Hematopoietic multipotent progenitor cell treated with erythropoietin and hydrocortisone succinate and interleukin-3 and kit ligand, for 17 days (in vitro differentiated cells): ENCODE measurements around the gene EIF2B5.

Experiments
- DNase-seq: peaks from one replicate; pipeline ENCODE4 v3.0.0-alpha.2; 2015; ENCODE audit warnings: low spot score

Gene EIF2B5

GRCh38 chr3:184173374-184173722 lies 38.2 kb downstream of the EIF2B5 start:
- DNase-seq = no peak

GRCh38 chr3:184174284-184174645 lies 39.1 kb downstream of the EIF2B5 start:
- DNase-seq = no peak

GRCh38 chr3:184174646-184175492 lies 39.7 kb downstream of the EIF2B5 start, which contains the start of gene AP2M1:
Gene AP2M1, plus strand, starts transcription at chr3:184174855. Its CDS starts 2,139 bp downstream, at chr3:184176994.
- DNase-seq = peak; percentile 98

GRCh38 chr3:184175506-184175905 lies 40.3 kb downstream of the EIF2B5 start:
- peak; percentile 31 for DNase-seq

DNA sequence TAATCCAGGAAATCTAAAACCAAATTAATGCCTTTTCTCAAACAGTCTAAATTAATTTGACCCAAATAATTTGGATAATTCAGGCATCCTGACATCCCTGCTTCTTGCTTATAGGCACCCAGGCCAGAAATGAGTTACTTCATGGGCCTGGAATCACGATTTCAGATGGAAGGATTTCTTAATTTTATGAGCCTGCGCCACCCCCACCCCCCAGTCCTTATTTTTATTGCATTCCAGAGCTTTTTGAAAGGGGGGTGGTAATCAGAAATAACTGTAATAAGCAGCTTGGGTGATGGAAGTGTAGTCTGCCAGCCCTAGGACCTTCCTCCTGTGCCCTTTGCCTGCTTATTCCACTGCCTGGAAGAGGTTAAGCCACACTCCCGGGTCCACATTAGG lies 40.8 kb downstream of the EIF2B5 start:
- DNase-seq = no peak

- no peak for DNase-seq
Observed at GRCh38 chr3:184176377-184177330, 41.5 kb downstream of the EIF2B5 start.

DNA sequence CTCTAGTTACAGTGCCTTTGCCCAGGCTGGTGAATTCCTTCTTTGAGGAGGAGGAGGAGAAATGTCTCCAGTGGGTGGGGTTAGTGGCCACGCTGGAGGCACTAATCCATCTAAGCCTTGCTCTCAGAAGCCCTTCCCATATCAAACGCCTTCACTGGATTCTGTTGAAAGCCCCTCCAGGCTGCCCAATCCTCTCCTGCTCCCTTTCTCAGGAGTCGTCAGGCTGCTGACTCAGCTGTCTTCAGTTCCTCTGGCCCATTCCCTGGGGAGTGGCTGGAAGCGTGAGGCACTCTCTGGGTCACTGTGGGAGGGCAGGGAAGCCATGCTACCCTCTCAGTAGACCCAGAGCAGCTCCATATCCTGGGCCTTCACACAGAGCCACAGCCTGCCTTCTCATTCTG lies 42.2 kb downstream of the EIF2B5 start:
- no peak for DNase-seq

- no peak for DNase-seq
Observed at GRCh38 chr3:184177767-184178306, 42.7 kb downstream of the EIF2B5 start.

DNA sequence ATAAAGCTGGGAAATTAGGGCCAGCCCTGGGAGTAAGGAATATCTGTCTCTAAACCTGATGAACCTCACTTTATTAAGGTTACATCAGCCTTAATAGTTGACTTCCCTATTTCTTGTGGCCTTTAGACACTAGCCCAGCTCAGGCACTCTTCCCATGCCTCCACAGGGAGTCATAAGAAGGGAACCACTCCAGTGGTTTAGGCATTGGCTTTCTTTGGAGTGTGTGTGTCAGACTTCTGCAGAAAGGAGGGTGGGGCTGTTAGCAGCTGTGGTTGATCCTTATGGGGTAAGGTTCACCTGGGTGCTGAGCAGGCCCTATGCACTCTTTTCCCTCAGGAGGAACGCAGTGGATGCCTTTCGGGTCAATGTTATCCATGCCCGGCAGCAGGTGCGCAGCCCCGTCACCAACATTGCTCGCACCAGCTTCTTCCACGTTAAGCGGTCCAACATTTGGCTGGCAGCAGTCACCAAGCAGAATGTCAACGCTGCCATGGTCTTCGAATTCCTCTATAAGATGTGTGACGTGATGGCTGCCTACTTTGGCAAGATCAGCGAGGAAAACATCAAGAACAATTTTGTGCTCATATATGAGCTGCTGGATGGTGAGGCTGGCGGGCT lies 43.5 kb downstream of the EIF2B5 start:
- DNase-seq = no peak

- DNase-seq = no peak
Observed at GRCh38 chr3:184180165-184180564, 45.0 kb downstream of the EIF2B5 start.

DNA sequence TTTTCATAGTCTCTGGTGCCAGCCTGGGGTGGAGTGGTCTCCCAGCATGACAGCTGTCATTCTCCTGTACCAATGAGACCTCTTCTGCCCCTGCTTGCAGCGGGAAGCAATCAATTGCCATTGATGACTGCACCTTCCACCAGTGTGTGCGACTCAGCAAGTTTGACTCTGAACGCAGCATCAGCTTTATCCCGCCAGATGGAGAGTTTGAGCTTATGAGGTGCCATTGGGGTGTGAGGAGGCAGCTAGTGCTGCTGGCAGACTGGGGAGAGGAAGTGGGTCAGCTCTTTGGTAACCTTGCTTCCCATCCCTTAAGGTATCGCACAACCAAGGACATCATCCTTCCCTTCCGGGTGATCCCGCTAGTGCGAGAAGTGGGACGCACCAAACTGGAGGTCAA lies 46.4 kb downstream of the EIF2B5 start:
- no peak for DNase-seq

- DNase-seq = no peak
Observed at GRCh38 chr3:184183679-184184078, 48.5 kb downstream of the EIF2B5 start.

- peak; percentile 25 for DNase-seq
Observed at GRCh38 chr3:184184546-184185230, 49.5 kb downstream of the EIF2B5 start.

DNA sequence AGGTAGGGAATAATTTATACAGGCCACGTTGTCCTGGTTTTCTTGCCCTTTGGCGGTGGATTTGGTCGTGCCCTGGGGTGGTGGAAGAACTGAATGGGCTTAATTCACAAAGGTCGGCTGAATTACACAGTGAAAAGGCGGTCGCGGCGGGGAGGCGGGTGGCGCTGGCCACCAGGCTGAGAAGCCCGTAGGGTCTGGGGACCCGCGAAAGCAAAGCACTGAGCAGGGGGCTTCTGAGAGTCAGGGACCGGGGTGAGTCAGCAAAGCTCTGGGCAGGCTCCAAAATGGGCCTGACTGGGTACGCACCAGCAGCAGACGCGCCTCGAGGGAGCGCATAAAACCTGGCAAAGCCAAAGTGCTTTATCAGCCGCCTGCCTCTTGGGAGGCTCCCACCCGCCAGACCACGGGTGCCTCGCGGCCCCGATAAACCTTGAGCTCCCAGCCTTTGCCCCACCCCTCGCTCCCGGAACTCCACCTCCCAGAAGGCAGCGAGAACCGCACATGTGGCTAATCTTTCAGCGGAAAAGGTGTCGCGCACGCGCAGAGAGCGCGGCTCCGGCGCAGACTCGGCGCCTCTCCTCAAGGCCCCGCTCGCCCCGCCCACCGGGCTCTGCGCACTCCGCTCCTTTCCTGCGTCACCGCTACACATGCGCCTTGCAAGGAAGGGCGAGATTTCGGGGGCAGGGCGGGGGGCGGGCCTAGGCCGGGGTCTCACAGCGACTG lies 50.5 kb downstream of the EIF2B5 start:
- peak; percentile 100 for DNase-seq

- DNase-seq = no peak
Observed at GRCh38 chr3:184186184-184186901, 51.2 kb downstream of the EIF2B5 start, which contains the start of gene ABCF3. Gene ABCF3, plus strand, starts transcription at chr3:184186199. Its CDS starts 9 bp downstream, at chr3:184186208.

DNA sequence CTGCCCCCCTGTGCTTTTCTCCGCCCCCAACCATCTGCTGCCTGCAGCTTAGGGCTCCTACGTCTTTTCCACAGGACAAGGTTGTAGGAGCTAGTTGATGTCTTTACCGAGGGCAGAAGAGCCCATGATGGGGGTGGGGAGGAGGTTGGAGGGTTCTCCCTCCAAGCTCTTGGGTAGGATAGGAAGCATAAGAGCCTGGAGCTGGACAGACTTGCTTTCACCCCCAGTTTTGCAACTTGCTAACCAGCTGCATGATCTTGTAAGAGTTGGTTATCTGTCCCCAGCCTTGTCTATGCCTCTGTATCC lies 51.7 kb downstream of the EIF2B5 start:
- no peak for DNase-seq

- DNase-seq = no peak
Observed at GRCh38 chr3:184188080-184188479, 52.9 kb downstream of the EIF2B5 start.

- DNase-seq = no peak
Observed at GRCh38 chr3:184189421-184189820, 54.3 kb downstream of the EIF2B5 start.

DNA sequence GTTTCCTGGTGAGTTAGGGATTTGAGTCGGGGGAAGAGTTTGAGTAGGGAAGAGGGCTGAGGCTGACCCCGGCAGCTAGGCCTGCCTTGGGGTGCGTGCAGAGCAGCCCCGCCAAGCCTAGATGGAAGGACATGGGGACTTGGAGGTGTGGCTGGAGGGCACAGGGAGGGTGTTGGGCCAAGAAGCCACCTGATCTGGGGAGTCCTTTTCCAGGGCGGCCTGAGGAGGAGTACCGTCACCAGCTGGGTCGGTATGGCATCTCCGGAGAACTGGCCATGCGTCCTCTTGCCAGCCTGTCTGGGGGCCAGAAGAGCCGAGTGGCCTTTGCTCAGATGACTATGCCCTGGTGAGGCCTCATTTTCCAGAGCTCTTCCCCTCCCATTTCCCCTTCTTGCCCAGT lies 57.7 kb downstream of the EIF2B5 start:
- no peak for DNase-seq

- no peak for DNase-seq
Observed at GRCh38 chr3:184193991-184194539, 58.9 kb downstream of the EIF2B5 start.
